ENCODE measurements around the gene NRROS.

- TF ChIP-seq CTCF (IDR thresholded peaks at IDR 0.05) = no peak
- no peak for TF ChIP-seq POLR2A (IDR thresholded peaks at IDR 0.05)
Measured at GRCh38 chr3:196666001-196666867, 26.7 kb downstream of the NRROS start.

All from body of pancreas (tissue), 4 donors.